GM12872 (cell line): Measurements from ENCODE around the gene CREB1.

Source experiments
- TF ChIP-seq, protein P1 (sequence below): IDR thresholded peaks from 3 replicates; pipeline ENCODE4 v1.5.1; 2011; ENCODE audit warnings: low read depth, mild to moderate bottlenecking, low read length, moderate library complexity; ENCODE audit not compliant: insufficient read depth

CREB1 gene

DNA sequence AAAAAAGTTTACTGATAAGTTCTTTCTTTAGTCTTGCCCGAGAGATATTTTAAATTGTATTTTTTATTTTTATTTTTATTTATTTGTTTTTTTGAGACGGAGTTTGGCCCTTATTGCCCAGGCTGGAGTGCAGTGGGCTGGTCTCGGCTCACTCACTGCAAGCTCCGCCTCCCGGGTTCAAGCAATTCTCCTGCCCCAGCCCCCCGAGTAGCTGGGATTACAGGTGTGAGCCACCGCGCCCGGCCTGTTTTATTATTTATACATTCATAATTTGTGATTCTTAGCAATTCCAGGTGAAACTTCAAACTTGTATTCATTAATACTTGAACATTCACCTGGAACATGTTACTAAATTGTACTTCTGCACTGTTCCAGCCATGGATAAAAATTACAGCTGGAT lies 2.9 kb downstream of the CREB1 start:
- TF ChIP-seq, protein P1, sequence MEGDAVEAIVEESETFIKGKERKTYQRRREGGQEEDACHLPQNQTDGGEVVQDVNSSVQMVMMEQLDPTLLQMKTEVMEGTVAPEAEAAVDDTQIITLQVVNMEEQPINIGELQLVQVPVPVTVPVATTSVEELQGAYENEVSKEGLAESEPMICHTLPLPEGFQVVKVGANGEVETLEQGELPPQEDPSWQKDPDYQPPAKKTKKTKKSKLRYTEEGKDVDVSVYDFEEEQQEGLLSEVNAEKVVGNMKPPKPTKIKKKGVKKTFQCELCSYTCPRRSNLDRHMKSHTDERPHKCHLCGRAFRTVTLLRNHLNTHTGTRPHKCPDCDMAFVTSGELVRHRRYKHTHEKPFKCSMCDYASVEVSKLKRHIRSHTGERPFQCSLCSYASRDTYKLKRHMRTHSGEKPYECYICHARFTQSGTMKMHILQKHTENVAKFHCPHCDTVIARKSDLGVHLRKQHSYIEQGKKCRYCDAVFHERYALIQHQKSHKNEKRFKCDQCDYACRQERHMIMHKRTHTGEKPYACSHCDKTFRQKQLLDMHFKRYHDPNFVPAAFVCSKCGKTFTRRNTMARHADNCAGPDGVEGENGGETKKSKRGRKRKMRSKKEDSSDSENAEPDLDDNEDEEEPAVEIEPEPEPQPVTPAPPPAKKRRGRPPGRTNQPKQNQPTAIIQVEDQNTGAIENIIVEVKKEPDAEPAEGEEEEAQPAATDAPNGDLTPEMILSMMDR = no peak

DNA sequence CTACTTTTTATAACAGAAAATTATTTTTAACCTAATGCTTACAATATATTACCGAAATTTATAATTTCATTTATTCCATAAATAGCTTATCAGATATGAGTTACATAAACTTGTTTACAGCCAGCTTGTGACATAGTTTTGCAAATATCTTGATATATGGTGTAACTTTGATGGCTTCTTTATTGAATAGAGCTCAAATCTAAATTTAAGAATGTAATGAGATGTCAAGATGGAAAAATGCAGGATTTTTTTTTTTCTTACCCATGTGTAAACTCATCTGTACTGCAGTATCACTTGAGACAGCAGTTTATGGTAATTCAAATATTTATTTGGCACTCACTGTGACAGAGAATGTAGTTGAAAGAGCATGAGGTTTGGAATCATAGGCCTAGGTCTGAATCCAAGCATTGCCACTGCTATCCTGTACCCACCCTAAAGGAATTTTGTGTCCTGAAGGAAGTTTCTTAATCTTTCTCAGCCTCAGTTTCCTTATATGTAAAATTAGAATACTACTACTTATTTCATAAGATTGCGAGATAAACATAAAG lies 3.8 kb downstream of the CREB1 start:
- TF ChIP-seq, protein P1 = no peak

DNA sequence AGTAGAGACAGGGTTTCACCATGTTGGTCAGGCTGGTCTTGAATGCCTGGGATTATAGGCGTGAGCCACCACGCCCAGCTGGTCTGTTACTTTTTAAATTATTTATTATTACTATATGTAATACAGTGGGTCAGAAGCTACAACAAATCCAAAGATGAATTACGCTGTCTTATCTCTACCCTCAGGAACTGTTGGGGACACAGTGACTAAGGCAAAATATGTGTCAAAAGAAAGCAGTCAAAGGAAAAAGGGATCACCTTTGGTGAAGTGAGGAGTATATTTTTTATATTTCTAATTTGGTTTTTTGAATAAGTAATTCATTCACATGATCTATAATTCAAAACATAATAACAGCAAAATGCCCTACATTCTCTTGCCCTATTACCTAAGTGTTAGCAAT lies 4.7 kb downstream of the CREB1 start:
- TF ChIP-seq, protein P1 = no peak

DNA sequence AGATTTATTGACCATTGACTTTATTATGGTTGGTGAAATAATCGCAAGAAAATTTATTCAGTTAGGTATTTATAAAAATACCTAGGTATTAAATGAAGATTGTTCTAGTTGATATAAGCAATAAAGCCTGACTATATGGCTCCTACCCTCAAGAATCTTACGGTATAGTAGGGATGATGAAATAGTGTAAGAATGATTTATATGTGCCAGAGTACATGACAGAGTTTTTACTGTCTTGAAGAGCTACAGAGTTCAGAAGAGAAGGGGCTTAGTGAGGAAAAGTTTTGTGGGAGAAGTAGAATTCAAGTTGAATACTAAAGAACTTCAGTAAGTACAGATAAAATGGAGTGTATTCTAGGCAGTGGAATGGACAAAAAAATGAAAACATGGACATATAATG lies 9.7 kb downstream of the CREB1 start:
- TF ChIP-seq, protein P1 = no peak

DNA sequence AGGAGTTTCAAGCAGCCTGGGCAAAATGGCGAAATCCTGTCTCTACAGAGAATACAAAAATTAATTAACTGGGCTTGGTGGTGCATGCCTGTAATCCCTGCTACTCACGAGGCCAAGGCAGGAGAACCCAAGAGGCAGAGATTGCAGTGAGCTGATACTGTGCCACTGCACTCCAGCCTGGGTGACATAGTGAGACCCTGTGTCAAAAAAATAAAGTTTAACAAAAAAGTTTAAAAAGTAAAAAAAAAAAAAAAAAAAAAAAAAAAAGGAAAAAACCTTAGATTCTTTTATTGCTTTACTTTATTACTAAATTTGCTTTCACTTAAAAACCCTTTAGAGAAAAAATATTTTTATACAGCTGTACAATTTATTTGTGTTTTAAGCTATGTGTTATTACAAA lies 10.7 kb downstream of the CREB1 start:
- TF ChIP-seq, protein P1 = no peak

DNA sequence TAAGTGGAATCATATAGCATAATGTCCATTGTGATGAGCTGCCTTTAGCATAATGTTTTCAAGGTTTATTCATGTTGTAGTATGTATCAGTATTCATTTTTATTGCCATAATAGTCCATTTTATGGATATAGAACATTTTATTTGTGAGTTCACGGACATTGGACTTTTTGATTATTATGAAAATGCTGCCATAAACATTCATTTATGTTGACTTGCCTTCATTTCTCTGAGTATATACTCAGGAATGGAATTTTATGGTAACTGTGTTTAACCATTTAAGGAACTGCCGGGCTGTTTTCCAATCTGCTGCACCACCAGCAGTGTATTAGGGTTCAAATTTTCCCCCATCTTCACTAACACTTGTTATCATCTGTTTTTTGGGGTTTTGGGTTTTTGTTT lies 12.2 kb downstream of the CREB1 start:
- TF ChIP-seq, protein P1 = no peak

DNA sequence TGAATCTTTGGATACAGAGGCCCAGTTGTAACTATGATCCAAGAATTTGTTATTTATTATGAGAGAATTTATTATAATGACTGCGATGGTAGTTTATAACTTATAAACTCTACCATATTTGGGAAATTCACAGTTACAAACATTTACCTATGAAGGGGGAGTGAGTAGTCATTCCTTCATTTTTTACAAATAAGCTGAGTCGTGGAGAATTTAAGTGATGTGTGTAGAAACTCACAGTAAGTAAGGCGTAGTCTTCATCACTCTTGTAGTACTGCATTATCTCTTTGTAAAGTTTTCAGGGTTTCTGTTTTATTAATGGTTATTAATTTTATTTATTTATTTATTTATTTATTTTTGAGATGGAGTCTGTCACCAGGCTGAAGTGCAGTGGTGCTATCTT lies 13.5 kb downstream of the CREB1 start:
- TF ChIP-seq, protein P1 = no peak

DNA sequence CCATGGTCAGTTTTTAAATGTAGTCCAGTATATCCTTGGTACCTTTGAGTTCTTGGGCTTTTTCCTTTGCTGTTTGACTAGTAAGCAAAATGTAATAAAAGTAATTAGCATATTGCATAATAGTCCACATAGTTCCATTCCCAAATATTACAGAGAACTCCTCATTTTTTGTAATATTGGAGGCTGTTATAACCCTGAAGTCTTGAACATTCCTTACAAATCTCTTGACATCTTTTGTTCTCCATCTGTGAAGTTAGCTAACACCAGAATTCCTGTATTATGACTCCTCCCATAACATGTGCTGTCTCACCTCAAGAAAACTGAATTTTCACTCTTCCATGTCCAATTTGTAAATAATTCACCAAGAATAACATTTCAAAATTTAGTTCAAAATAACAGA lies 17.1 kb downstream of the CREB1 start:
- TF ChIP-seq, protein P1 = no peak
